PC-9 (cell line): ENCODE measurements around the gene SRC. TPM values are rescaled to one million over a fixed set of nuclear protein-coding genes. Genes with fewer than 3 reads are reported as not detected.

ENCODE experiments used
- BruUV-seq: library from RNA; stranded (reverse); fragments of 400-500 nt; replicated peaks from 2 replicates; lab custom pipeline; 2021; lab: Mats Ljungman, UMichigan
- CTCF ChIA-PET: fragments of 300-600 bp; sonication (Branson Sonifier 250); formaldehyde crosslinking; loops from one replicate; lab custom pipeline; 2022; ENCODE audit warnings: antibody characterized with exemption; lab: Charles Lee
- POLR2A ChIA-PET: fragments of 300-600 bp; sonication (Branson Sonifier 250); formaldehyde crosslinking; loops from one replicate; lab custom pipeline; 2022; ENCODE audit warnings: antibody characterized with exemption; ENCODE audit not compliant: unreplicated experiment; lab: Charles Lee
- DNase-seq, 2 experiments: peaks; one replicate each; pipeline versions ENCODE4 v3.0.0 to v3.0.0-alpha.2; 2015 to 2022; ENCODE audit warnings: mixed read lengths in 1 of 2
- H2AFZ ChIP-seq: fragments of 200-600 bp; sonication (generic); 2 replicates; pipeline ENCODE4 v1.8.1; 2017; ENCODE audit warnings: antibody characterized with exemption
- H3F3A ChIP-seq: fragments of 200-600 bp; sonication (generic); 2 replicates; pipeline ENCODE4 v1.8.1; 2017; ENCODE audit warnings: antibody characterized with exemption, mild to moderate bottlenecking, low read depth; ENCODE audit not compliant: insufficient read depth
- H3K27ac ChIP-seq: fragments of 200-600 bp; sonication (generic); 2 replicates; pipeline ENCODE4 v1.6.1; 2016; ENCODE audit warnings: mixed run types
- H3K27me3 ChIP-seq: fragments of 200-600 bp; sonication (generic); 2 replicates; pipeline ENCODE4 v1.6.1; 2016; ENCODE audit warnings: low read depth, mixed run types; ENCODE audit not compliant: insufficient read depth
- H3K36me3 ChIP-seq: fragments of 200-600 bp; sonication (generic); 2 replicates; pipeline ENCODE4 v1.6.1; 2016; ENCODE audit warnings: low read depth, mixed run types
- H3K4me1 ChIP-seq: fragments of 200-600 bp; sonication (generic); replicated peaks from 2 replicates; pipeline ENCODE4 v1.6.1; 2016; ENCODE audit warnings: mixed run types; ENCODE audit not compliant: insufficient read depth
- H3K4me2 ChIP-seq: fragments of 200-600 bp; sonication (generic); 2 replicates; pipeline ENCODE4 v1.6.1; 2017; ENCODE audit warnings: mixed run types
- H3K4me3 ChIP-seq: fragments of 200-600 bp; sonication (generic); 2 replicates; pipeline ENCODE4 v1.6.1; 2016; ENCODE audit warnings: mixed run types
- H3K79me2 ChIP-seq: fragments of 200-600 bp; sonication (generic); 2 replicates; pipeline ENCODE4 v1.6.1; 2017; ENCODE audit warnings: low read depth, mixed run types
- H3K9me2 ChIP-seq: fragments of 200-600 bp; sonication (generic); 2 replicates; pipeline ENCODE4 v1.8.1; 2017; ENCODE audit warnings: mild to moderate bottlenecking; ENCODE audit not compliant: insufficient read depth
- H3K9me3 ChIP-seq: fragments of 200-600 bp; sonication (generic); 2 replicates; pipeline ENCODE4 v1.8.1; 2016; ENCODE audit warnings: low read depth; ENCODE audit not compliant: insufficient read depth
- H4K20me1 ChIP-seq: fragments of 200-600 bp; sonication (generic); 2 replicates; pipeline ENCODE4 v1.8.1; 2017; ENCODE audit not compliant: insufficient read depth
- CTCF ChIP-seq: fragments of 200-600 bp; sonication (generic); conservative IDR thresholded peaks from 2 replicates; pipeline ENCODE4 v1.6.1; 2017; ENCODE audit warnings: mixed run types, antibody characterized with exemption, mild to moderate bottlenecking, moderate library complexity
- EZH2 ChIP-seq: fragments of 200-600 bp; sonication (generic); IDR thresholded peaks from 2 replicates; pipeline ENCODE4 v1.8.0; 2017; ENCODE audit warnings: antibody characterized with exemption, low read depth
- intact Hi-C: fragments of 100-400 bp; cut with micrococcal nuclease; formaldehyde crosslinking; loops from one replicate; pipeline ENCODE4 v1.10.0; 2022; ENCODE audit not compliant: unreplicated experiment
- total RNA-seq: library from RNA; stranded (reverse); gene quantifications from 2 replicates; pipeline ENCODE4 v1.2.3, GENCODE V29; 2021

Gene SRC
- total RNA-seq, 1 experiment from 2014 or later: 58.4 TPM

DNA sequence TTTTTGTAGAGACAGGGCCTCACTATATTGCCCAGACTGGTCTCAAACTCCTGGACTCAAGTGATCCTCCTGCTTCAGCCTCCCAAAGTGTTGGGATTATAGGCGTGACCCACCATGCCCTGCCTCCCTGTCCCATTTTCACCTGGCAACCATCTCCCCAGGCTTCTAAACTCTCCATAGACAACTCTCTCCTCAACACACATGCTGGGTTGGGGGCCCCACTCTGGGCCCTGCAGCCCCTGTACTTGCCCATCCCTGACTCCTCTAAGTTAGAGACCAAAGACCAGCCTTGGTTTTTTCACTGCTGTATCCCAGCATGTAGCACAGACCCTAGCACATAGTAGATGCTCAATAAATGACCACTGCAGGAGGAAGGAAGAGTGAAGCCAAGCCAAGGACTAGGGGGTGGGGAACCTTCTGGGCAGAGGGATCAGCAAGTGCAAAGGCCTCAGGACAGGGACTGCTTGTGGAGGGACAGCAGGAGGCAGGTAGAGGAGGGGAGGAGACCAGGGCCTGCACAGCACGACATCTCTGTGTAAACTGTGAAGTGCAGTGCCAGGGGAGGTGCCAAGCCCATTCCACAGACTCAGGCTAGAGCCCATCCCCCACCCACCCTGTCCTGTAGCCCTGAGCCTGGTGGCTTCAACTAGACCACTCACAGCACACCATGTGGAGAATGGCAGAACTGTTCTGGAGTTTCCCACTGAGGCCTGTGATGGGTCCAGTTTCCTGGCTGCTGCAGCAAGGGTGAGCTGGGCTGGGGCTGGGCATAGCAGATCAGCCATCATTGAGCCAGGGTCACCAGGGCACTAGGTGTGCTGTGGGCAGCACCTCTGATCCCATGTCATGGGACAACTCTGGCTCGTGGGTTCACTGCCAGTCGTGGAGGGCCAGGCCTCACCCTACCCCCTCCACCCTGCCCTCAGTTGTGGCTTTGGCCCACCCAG, 3.4 kb upstream of the SRC start:
- no TSS peak for BruUV-seq
- H3K79me2 ChIP-seq: 0 out of 2 replicates have a peak, but pooled peaks cover 5% of the 10 kb centered on the region
- peaks cover 36% of the 10 kb centered on the region for H3K4me1 ChIP-seq
- intact Hi-C loops: no loop called here
- TF ChIP-seq EZH2 (no peak), CTCF (no peak)
- no peaks in the 10 kb centered on the region for H3K36me3 ChIP-seq
- H4K20me1 ChIP-seq: no peaks in the 10 kb centered on the region
- no peak for DNase-seq
- no peak overlapping the region for H3K4me3 ChIP-seq
- no peak overlapping the region for H2AFZ ChIP-seq
- H3K27ac ChIP-seq: no peak overlapping the region
- H3K9me3 ChIP-seq: no peaks in the 10 kb centered on the region
- no peak overlapping the region for H3K4me2 ChIP-seq
- no peaks in the 10 kb centered on the region for H3K27me3 ChIP-seq
- POLR2A ChIA-PET: no interaction called here
- no peaks in the 10 kb centered on the region for H3K9me2 ChIP-seq
- CTCF ChIA-PET: no interaction called here
- peaks cover 39% of the 10 kb centered on the region; the same call in 1 of the 2 replicates for H3F3A ChIP-seq

DNA sequence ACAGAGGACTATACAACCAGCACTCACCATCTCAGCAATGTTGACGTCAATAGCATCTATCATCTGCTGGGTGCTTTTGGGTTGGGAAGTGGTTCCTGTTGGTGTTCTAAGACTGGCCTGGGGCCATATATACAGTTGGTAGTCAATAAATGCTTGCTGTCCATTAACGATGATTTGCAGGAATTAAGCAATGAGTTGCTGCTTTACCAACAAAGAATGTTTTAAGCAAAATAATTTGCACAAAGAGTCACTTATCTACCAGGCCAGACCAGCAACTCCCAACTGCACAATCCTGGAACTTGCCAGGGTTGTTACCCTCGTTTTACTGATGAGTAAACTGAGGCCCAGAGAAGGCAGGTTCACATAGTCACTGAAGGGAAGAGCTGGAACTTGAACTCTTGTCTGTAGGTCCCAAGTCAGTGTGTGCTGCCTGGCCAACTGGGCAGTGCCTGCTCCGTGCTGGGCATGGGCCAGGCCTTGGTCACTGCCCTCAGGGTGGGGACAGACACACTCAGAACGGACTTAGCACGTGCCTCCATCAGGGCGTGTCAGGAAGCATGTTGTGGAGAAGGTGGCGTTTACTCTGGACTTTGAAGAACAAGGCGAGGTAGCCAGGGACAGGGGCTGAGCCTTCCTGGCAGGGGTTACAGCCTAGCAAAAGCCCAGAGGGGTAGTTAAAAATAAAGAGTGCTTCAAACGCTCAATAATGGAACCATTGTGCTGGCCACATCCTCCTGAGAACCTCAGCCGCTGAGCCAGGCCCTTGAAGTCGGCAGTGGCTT, 2.5 kb upstream of the SRC start:
- H3K4me3 ChIP-seq: no peak overlapping the region
- BruUV-seq: no TSS peak
- no peaks in the 10 kb centered on the region for H3K36me3 ChIP-seq
- peak; percentile 54 to 74 for DNase-seq
- no peaks in the 10 kb centered on the region for H3K27me3 ChIP-seq
- H3K9me2 ChIP-seq: no peaks in the 10 kb centered on the region
- no peak overlapping the region for H2AFZ ChIP-seq
- H3K27ac ChIP-seq: peak overlapping the region; percentile 69; the same call in 1 of the 2 replicates
- peaks cover 39% of the 10 kb centered on the region; the same call in 1 of the 2 replicates for H3F3A ChIP-seq
- POLR2A ChIA-PET: no interaction called here
- H3K79me2 ChIP-seq: 0 out of 2 replicates have a peak, but pooled peaks cover 5% of the 10 kb centered on the region
- intact Hi-C loops: no loop called here
- H3K9me3 ChIP-seq: no peaks in the 10 kb centered on the region
- CTCF ChIA-PET: no interaction called here
- TF ChIP-seq CTCF (no peak), EZH2 (no peak)
- peak overlapping the region; percentile 99 for H3K4me2 ChIP-seq
- H4K20me1 ChIP-seq: no peaks in the 10 kb centered on the region
- peaks cover 36% of the 10 kb centered on the region for H3K4me1 ChIP-seq

DNA sequence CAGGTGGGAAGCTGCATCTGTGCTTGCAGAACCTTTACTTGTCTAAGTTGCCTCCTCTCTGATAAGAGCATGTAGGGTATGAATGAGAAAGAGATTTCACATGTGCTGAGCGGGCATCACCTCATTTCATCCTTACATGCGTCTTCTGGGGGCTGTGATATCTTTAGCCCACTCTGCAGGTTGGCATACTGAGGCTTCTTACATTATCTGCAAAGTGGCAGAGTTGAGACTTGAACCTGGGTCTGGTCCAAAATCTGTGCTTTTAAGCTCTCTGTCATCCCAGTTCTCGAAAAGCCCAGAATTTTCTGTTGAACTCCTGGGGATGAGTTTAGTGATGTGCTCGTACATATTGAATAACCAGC, 2.0 kb upstream of the SRC start:
- no peak for TF ChIP-seq CTCF
- TF ChIP-seq EZH2: no peak
- intact Hi-C loops: loop anchor here (2.0 kb wide), 2 partner anchors 55 to 183 kb away; partner anchors contain the start of genes BLCAP and MANBAL
- no peak for DNase-seq
- H3K27ac ChIP-seq: peak overlapping the region; percentile 69
- peaks cover 33% of the 10 kb centered on the region for H3K4me1 ChIP-seq
- H3K79me2 ChIP-seq: 0 out of 2 replicates have a peak, but pooled peaks cover 5% of the 10 kb centered on the region
- CTCF ChIA-PET: no interaction called here
- H3F3A ChIP-seq: peaks cover 37% of the 10 kb centered on the region; the same call in 1 of the 2 replicates
- peak overlapping the region; percentile 33; the same call in 1 of the 2 replicates for H3K4me3 ChIP-seq
- peak overlapping the region; percentile 99 for H3K4me2 ChIP-seq
- H3K9me3 ChIP-seq: no peaks in the 10 kb centered on the region
- no peaks in the 10 kb centered on the region for H4K20me1 ChIP-seq
- no peak overlapping the region; the same call in 1 of the 2 replicates for H2AFZ ChIP-seq
- POLR2A ChIA-PET: no interaction called here
- no TSS peak for BruUV-seq
- no peaks in the 10 kb centered on the region for H3K36me3 ChIP-seq
- no peaks in the 10 kb centered on the region for H3K9me2 ChIP-seq
- H3K27me3 ChIP-seq: no peaks in the 10 kb centered on the region
